OCI-LY3 (cell line): Measurements from ENCODE around the gene RBSN.

Source experiments
- H2AFZ ChIP-seq: fragments of 200-600, 300-600 bp; shearing (Covaris generic); 2 replicates; pipeline ENCODE4 v1.6.0; 2014; ENCODE audit warnings: antibody characterized with exemption, low read depth, low read length
- H3K27ac ChIP-seq: fragments of 200-600, 300-600 bp; sonication (generic); 2 replicates; pipeline ENCODE4 v1.5.1; 2014; ENCODE audit warnings: mild to moderate bottlenecking, low read length, moderate library complexity, mixed read lengths
- H3K27me3 ChIP-seq: fragments of 200-600, 300-600 bp; sonication (generic); 2 replicates; pipeline ENCODE4 v1.6.1; 2014; ENCODE audit warnings: low read depth, low read length, mixed read lengths
- H3K36me3 ChIP-seq: fragments of 200-600, 300-600 bp; sonication (generic); replicated peaks from 2 replicates; pipeline ENCODE3; 2014; ENCODE audit warnings: low read depth, low read length, mixed read lengths
- H3K4me1 ChIP-seq: fragments of 300-600, 200-600 bp; sonication (generic); 2 replicates; pipeline ENCODE4 v1.6.1; 2014; ENCODE audit warnings: low read length, mixed read lengths
- H3K4me2 ChIP-seq: fragments of 200-600, 300-600 bp; sonication (generic); 2 replicates; pipeline ENCODE4 v1.6.1; 2014; ENCODE audit warnings: low read length, mixed read lengths
- H3K4me3 ChIP-seq: fragments of 300-600, 200-600 bp; sonication (generic); 2 replicates; pipeline ENCODE4 v1.5.1; 2014; ENCODE audit warnings: antibody characterized with exemption, mild to moderate bottlenecking, low read length, moderate library complexity
- H3K79me2 ChIP-seq: fragments of 300-600, 200-600 bp; shearing (Covaris generic); 2 replicates; pipeline ENCODE4 v1.6.1; 2014; ENCODE audit warnings: mild to moderate bottlenecking, low read length, mixed read lengths
- H3K9ac ChIP-seq: fragments of 300-600, 200-600 bp; shearing (Covaris generic); 2 replicates; pipeline ENCODE4 v1.6.0; 2014; ENCODE audit warnings: mild to moderate bottlenecking, low read length, moderate library complexity
- H3K9me3 ChIP-seq: fragments of 200-600, 300-600 bp; shearing (Covaris generic); 2 replicates; pipeline ENCODE4 v1.6.1; 2014; ENCODE audit warnings: low read length, mixed read lengths; ENCODE audit not compliant: insufficient read depth
- H4K20me1 ChIP-seq: fragments of 200-600, 300-600 bp; sonication (generic); 2 replicates; pipeline ENCODE4 v1.6.1; 2016; ENCODE audit warnings: low read length, mixed read lengths; ENCODE audit not compliant: insufficient read depth
- CTCF ChIP-seq: fragments of 200-600, 300-600 bp; sonication (generic); IDR thresholded peaks from 2 replicates; pipeline ENCODE4 v1.5.1; 2014; ENCODE audit warnings: antibody characterized with exemption, low read length, low read depth
- EZH2phosphoT487 ChIP-seq: fragments of 200-600 bp; shearing (Covaris generic); IDR thresholded peaks from 2 replicates; pipeline ENCODE4 v1.6.1; 2018; ENCODE audit warnings: antibody characterized with exemption, mixed run types, low read depth

RBSN gene

GRCh38 chr3:15107075-15107947, 8.4 kb upstream of the RBSN start:
- Histone ChIP-seq H3K27ac (no peak overlapping the region), H3K79me2 (no peaks in the 10 kb centered on the region), H3K4me2 (no peak overlapping the region), H4K20me1 (no peaks in the 10 kb centered on the region), H2AFZ (no peak overlapping the region), H3K27me3 (peaks cover 14% of the 10 kb centered on the region; the same call in 1 of the 2 replicates), H3K4me1 (peaks cover 7% of the 10 kb centered on the region), H3K4me3 (no peak overlapping the region), H3K9ac (no peak overlapping the region), H3K9me3 (no peaks in the 10 kb centered on the region), H3K36me3 (no peaks in the 10 kb centered on the region)
- TF ChIP-seq CTCF = no peak
- no peak for TF ChIP-seq EZH2phosphoT487

GRCh38 chr3:15102836-15103235, 3.9 kb upstream of the RBSN start:
- H3K27ac ChIP-seq = no peak overlapping the region
- H3K27me3 ChIP-seq = no peaks in the 10 kb centered on the region
- no peaks in the 10 kb centered on the region for H3K36me3 ChIP-seq
- no peaks in the 10 kb centered on the region for H3K9me3 ChIP-seq
- H3K79me2 ChIP-seq = peaks cover 11% of the 10 kb centered on the region
- H4K20me1 ChIP-seq = peaks cover 3% of the 10 kb centered on the region; the same call in 1 of the 2 replicates
- TF ChIP-seq CTCF (no peak), EZH2phosphoT487 (no peak)
- no peak overlapping the region for H2AFZ ChIP-seq
- H3K4me2 ChIP-seq = no peak overlapping the region
- H3K9ac ChIP-seq = no peak overlapping the region
- no peak overlapping the region for H3K4me3 ChIP-seq
- peaks cover 10% of the 10 kb centered on the region for H3K4me1 ChIP-seq

- H3K27ac ChIP-seq = no peak overlapping the region
- H2AFZ ChIP-seq = no peak overlapping the region
- H3K9me3 ChIP-seq = no peaks in the 10 kb centered on the region
- H3K4me3 ChIP-seq = no peak overlapping the region
- H3K9ac ChIP-seq = no peak overlapping the region
- H3K27me3 ChIP-seq = no peaks in the 10 kb centered on the region
- TF ChIP-seq CTCF = no peak
- TF ChIP-seq EZH2phosphoT487 = no peak
- no peaks in the 10 kb centered on the region for H3K36me3 ChIP-seq
- no peak overlapping the region for H3K4me2 ChIP-seq
- peaks cover 7% of the 10 kb centered on the region for H4K20me1 ChIP-seq
- H3K4me1 ChIP-seq = peaks cover 14% of the 10 kb centered on the region
- H3K79me2 ChIP-seq = peaks cover 16% of the 10 kb centered on the region
Measured at GRCh38 chr3:15102256-15102655, 3.3 kb upstream of the RBSN start.

- Histone ChIP-seq H3K9me3 (no peaks in the 10 kb centered on the region), H3K27me3 (no peaks in the 10 kb centered on the region), H3K27ac (peak overlapping the region; percentile 50), H3K36me3 (peaks cover 14% of the 10 kb centered on the region), H3K9ac (peak overlapping the region; percentile 85), H3K4me2 (peak overlapping the region; percentile 83), H3K79me2 (peaks cover 32% of the 10 kb centered on the region), H3K4me3 (peak overlapping the region; percentile 95), H3K4me1 (peaks cover 14% of the 10 kb centered on the region), H2AFZ (peak overlapping the region; percentile 94), H4K20me1 (peaks cover 7% of the 10 kb centered on the region)
- no peak for TF ChIP-seq CTCF
- TF ChIP-seq EZH2phosphoT487 = no peak
Measured at GRCh38 chr3:15099364-15100098, 583 bp upstream of the RBSN start.
